GM12801 (cell line): ENCODE results near the gene SRMS.

Source experiments
- TF ChIP-seq, protein P1 (sequence below): IDR thresholded peaks from one replicate; pipeline ENCODE4 v1.5.1; 2011; ENCODE audit warnings: control low read depth; ENCODE audit not compliant: insufficient read length; ENCODE audit errors: extremely low read depth

The SRMS gene

DNA sequence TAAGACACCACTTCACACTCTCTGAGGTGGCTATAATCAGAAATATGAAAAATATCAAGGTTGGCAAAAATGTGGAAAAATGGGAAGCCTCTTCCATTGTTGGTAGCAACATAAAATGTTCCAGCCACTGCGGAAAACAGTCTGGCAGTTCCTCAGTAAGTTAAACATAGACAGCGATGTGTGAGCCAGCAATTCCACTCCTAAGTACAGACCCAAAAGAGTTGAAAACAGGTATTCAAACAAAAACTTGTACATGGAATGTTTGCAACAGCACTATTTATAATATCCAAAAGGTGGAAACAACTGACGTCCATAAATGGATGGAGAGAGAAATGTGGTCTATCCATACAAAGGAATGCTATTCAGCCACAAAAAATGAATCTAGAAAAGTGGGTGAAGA is 34.3 kb downstream of the SRMS start:
- TF ChIP-seq, protein P1, sequence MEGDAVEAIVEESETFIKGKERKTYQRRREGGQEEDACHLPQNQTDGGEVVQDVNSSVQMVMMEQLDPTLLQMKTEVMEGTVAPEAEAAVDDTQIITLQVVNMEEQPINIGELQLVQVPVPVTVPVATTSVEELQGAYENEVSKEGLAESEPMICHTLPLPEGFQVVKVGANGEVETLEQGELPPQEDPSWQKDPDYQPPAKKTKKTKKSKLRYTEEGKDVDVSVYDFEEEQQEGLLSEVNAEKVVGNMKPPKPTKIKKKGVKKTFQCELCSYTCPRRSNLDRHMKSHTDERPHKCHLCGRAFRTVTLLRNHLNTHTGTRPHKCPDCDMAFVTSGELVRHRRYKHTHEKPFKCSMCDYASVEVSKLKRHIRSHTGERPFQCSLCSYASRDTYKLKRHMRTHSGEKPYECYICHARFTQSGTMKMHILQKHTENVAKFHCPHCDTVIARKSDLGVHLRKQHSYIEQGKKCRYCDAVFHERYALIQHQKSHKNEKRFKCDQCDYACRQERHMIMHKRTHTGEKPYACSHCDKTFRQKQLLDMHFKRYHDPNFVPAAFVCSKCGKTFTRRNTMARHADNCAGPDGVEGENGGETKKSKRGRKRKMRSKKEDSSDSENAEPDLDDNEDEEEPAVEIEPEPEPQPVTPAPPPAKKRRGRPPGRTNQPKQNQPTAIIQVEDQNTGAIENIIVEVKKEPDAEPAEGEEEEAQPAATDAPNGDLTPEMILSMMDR = no peak

DNA sequence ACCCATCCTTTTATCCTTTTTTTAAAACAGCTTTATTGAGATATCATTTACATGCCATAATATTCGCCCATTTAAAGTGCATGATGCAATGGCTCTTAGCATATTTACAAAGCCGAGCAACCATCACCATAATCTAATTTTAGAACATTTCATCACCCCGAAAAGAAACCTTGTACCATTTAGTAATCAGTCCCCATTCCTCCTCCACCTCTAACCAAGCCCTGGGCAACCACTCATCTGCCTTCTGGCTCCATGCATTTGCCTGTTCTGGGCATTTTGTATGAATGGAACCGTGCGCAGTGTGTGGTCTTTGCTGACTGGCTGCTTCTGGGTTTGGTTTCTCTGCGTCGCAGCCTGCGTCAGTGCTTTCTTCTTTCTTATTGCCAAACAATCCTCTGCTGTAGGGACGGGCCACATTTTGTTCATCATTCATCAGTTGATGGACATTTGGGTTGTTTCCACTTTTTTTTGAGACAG is 38.4 kb downstream of the SRMS start:
- TF ChIP-seq, protein P1 = no peak

DNA sequence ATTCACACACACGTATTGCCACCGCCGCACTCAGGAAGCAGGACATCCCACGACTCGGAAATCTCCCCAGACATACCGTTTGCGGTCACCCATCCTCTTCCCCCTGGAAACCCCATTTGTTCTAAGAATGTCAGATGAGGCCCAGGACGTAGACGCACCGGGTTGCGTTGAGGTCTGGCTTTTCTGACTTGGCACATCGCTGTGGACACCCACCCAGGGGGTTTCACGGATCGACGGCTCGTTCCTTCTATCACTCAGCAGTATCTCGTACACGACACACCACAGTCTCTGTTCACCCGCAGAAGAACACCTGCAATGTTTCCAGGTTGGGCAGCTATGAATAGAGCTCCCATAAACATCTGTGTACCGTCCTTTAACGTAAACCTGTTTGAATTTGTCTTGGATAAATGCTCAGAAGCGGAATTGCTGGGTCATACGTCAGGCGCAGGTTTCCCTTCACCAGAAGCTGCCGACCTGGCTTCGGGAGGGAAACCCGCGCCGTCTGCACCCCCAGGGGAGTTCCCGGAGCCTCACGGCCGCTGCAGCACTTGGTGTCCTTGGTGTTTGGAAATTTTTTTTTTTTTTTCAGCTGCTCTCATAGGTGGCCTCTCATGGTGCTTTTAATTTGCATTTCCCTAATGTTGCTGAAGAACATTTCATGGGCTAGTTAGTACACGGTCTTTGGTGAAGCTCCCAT is 39.3 kb downstream of the SRMS start:
- TF ChIP-seq, protein P1 = no peak

DNA sequence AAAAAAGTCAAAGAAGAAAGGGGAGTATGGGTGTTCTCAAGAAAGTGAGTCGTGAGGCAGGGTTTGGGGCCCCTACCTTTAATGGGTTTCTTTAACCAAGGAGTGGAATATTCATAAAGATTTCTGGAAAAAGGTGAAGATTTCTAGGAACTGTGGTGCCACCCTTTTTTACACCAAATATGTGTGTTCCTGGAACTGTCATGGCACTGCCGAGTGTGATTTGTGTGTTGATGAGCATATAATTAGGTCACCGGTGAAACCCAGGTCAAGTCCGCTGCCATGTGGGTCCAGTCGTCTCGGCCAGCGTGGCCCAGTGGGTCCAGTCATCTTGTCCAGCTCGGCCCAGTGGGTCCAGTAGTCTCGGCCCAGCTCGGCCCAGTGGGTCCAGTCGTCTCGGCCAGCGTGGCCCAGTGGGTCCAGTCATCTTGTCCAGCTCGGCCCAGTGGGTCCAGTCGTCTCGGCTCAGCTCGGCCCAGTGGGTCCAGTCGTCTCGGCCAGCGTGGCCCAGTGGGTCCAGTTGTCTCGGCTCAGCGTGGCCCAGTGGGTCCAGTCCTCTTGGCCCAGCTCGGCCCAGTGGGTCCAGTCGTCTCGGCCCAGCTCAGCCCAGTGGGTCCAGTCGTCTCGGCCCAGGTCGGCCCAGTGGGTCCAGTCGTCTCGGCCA is 40.3 kb downstream of the SRMS start:
- TF ChIP-seq, protein P1 = no peak

DNA sequence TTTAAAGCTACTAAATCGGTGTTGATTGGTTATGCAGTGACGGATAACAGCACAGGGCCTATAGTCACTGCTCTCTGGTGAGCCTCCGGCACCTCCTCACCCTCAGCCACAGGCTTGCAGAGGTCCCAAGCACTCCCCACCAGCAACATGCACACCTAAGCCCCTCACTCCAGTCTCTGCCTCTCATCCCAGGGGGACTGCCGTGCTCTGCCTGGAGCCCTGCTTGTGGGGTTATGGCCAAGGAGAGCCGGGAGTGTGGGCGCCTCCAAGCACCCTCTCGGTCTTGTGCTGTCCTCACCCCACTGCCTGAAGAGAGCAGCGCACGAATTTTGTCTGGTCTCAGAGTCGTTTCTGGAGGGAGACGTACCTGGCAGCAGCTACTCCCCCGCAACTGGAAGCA is 41.8 kb downstream of the SRMS start:
- TF ChIP-seq, protein P1 = no peak

DNA sequence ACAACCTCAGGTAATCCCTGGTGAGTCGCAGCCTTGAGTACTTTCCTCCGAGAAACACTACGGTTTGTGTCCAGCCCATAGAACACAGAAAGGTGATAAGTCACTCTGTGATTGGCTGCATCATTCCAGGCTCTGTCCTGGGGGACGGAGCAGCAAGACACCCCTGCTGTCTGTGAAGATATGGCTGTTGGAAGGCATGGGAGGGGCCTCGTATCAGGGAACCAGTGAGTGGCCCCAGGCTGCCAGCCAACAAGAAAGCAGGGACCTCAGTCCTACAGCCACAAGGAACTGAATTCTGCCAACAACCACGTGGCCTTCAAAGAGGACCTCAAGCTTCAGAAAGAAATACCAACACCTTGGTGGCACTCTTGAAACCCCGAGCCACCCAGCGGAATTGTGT is 42.3 kb downstream of the SRMS start:
- TF ChIP-seq, protein P1 = no peak

DNA sequence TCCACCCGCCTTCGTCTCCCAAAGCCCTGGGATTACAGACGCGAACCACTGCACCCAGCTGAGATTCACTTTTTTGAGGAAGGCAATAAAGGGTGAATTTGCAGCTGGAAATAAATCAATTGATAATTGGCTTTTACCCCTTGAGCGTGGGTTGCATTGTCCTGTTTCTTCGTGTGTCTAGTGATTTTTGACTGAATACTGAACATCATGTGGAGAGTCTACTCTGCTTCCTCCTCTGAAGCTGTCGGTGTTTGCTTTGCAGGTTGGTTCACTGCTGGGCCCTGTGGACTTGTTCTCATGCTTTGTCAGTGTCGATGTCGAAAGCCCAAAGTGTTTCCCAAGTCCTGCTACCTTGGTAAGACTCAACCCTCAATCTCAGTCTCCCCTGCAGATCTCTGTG is 42.9 kb downstream of the SRMS start:
- TF ChIP-seq, protein P1 = no peak
